WTC11 (cell line): ENCODE data around the gene ACR.

Experiments
- USF1 ChIP-seq: sonication (generic); formaldehyde crosslinking; IDR thresholded peaks from 2 replicates; pipeline ENCODE4 v1.8.0; 2022; ENCODE audit warnings: mild to moderate bottlenecking, missing genetic modification reagents
- TF ChIP-seq, protein P1 (sequence below): fragments of 200-600 bp; IDR thresholded peaks from 2 replicates; pipeline ENCODE4 v1.8.0; 2022; ENCODE audit warnings: antibody characterized with exemption
- TF ChIP-seq, protein P2 (sequence below): fragments of 250-450 bp; sonication (Bioruptor Pico); IDR thresholded peaks from 2 replicates; pipeline ENCODE4 v1.9.0; 2021; ENCODE audit warnings: mild to moderate bottlenecking
- TF ChIP-seq, protein P3 (sequence below): fragments of 250-450 bp; sonication (Bioruptor Pico); IDR thresholded peaks from 2 replicates; pipeline ENCODE4 v2.1.2; 2022; ENCODE audit warnings: mild to moderate bottlenecking, moderate library complexity

DNA sequence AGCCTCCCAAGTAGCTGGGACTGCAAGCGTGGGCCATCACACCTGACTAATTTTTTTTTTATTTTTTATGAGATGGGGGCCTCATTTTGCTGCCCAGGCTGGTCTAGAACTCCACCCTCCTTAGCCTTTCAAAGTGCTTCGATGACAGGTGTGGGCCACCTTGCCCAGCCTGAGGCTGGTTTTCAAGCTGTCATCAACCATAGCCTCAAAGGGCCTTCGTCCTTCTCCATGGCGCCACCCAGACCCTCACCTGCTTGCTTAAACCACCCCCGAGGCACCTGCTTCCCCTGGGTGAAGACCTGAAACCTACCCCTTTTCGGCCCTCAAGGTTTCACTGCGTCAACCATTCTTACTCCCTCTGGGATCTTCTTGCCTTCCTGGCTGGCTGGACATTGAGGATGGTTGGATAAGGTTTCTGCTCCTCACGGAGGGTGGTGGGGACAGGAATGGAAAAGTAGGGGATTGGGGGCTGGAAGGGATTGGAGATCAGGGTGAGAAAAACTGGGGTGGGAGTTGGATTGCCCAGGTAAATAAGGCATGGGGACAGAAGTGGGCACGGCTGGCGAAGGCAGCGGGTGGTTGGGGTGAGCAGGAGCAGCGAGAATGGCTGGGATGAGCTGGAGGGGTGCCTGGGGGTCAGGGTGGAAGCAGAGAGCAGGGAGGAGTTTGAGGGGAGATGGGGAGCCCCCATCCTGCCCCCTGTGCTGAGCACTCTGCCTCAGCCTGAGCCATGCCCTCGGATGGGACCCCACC, 2.8 kb upstream of the ACR start:
- TF ChIP-seq, protein P1, sequence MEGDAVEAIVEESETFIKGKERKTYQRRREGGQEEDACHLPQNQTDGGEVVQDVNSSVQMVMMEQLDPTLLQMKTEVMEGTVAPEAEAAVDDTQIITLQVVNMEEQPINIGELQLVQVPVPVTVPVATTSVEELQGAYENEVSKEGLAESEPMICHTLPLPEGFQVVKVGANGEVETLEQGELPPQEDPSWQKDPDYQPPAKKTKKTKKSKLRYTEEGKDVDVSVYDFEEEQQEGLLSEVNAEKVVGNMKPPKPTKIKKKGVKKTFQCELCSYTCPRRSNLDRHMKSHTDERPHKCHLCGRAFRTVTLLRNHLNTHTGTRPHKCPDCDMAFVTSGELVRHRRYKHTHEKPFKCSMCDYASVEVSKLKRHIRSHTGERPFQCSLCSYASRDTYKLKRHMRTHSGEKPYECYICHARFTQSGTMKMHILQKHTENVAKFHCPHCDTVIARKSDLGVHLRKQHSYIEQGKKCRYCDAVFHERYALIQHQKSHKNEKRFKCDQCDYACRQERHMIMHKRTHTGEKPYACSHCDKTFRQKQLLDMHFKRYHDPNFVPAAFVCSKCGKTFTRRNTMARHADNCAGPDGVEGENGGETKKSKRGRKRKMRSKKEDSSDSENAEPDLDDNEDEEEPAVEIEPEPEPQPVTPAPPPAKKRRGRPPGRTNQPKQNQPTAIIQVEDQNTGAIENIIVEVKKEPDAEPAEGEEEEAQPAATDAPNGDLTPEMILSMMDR: no peak
- TF ChIP-seq USF1: no peak
- TF ChIP-seq, protein P2, sequence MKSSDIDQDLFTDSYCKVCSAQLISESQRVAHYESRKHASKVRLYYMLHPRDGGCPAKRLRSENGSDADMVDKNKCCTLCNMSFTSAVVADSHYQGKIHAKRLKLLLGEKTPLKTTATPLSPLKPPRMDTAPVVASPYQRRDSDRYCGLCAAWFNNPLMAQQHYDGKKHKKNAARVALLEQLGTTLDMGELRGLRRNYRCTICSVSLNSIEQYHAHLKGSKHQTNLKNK: no peak
- TF ChIP-seq, protein P3, sequence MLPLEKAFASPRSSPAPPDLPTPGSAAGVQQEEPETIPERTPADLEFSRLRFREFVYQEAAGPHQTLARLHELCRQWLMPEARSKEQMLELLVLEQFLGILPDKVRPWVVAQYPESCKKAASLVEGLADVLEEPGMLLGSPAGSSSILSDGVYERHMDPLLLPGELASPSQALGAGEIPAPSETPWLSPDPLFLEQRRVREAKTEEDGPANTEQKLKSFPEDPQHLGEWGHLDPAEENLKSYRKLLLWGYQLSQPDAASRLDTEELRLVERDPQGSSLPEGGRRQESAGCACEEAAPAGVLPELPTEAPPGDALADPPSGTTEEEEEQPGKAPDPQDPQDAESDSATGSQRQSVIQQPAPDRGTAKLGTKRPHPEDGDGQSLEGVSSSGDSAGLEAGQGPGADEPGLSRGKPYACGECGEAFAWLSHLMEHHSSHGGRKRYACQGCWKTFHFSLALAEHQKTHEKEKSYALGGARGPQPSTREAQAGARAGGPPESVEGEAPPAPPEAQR: no peak
